Measurements from ENCODE around the gene MZF1. TPM values are rescaled to one million over a fixed set of nuclear protein-coding genes. Genes with fewer than 3 reads are reported as not detected.

The MZF1 gene
- total RNA-seq, 1 experiment from 2014 or later = 18.0 TPM

- POLR2A ChIA-PET (ENCODE audit: unreplicated experiment) = interaction anchor here (0.9 kb wide), 1 partner anchor 14 kb away, joined by 4 read pairs; the partner anchor contains the start of gene TRIM28
- peaks cover 50% of the 10 kb centered on the region for H3K4me1 ChIP-seq (ENCODE audit: insufficient read depth, low read length)
- DNase-seq = no peak
- peak overlapping the region; percentile 17; the same call in 1 of the 2 replicates for H3K27ac ChIP-seq (ENCODE audit: low read length)
- peaks cover 33% of the 10 kb centered on the region for H3K79me2 ChIP-seq (ENCODE audit: low read length)
- no peaks in the 10 kb centered on the region for H3K27me3 ChIP-seq (ENCODE audit: low read length)
- peak overlapping the region; percentile 94 for H3K4me2 ChIP-seq (ENCODE audit: low read length)
- no peaks in the 10 kb centered on the region for H4K20me1 ChIP-seq (ENCODE audit: low read length)
- TF ChIP-seq EZH2phosphoT487 (IDR thresholded peaks at IDR 0.05; ENCODE audit: borderline replicate concordance, low read length) = no peak
- TF ChIP-seq CTCF (conservative IDR thresholded peaks at IDR 0.05; ENCODE audit: low read depth, low read length) = no peak
- no peak for TF ChIP-seq EZH2 (IDR thresholded peaks at IDR 0.05; ENCODE audit: low read length, unreplicated experiment)
- peaks cover 8% of the 10 kb centered on the region for H3F3A ChIP-seq (ENCODE audit: low read length, unreplicated experiment)
- ATAC-seq = no peak
- H3K36me3 ChIP-seq (ENCODE audit: low read depth, low read length) = peaks cover 11% of the 10 kb centered on the region
- no peak overlapping the region for H2AFZ ChIP-seq (ENCODE audit: low read length)
- H3K9me3 ChIP-seq (ENCODE audit: low read length) = no peaks in the 10 kb centered on the region
- no TSS peak for BruUV-seq (replicated peaks)
- no peaks in the 10 kb centered on the region for H3K9me2 ChIP-seq (replicated peaks; ENCODE audit: low read length)
- peak overlapping the region; percentile 95 for H3K4me3 ChIP-seq (ENCODE audit: low read length)
- CTCF ChIA-PET = no interaction called here
- intact Hi-C loops (cut with micrococcal nuclease) = loop anchor here (2.0 kb wide), 1 partner anchor 15 kb away; the partner anchor contains the start of gene MZF1
- H3K9ac ChIP-seq (ENCODE audit: low read length) = peak overlapping the region; percentile 98
Measured at GRCh38 chr19:58557221-58558065, 15.7 kb downstream of the MZF1 start.

- Histone ChIP-seq H3K9me2 (replicated peaks; ENCODE audit: low read length) (no peaks in the 10 kb centered on the region), H3K9me3 (ENCODE audit: low read length) (no peaks in the 10 kb centered on the region), H3K36me3 (ENCODE audit: low read depth, low read length) (peaks cover 17% of the 10 kb centered on the region), H3F3A (ENCODE audit: low read length, unreplicated experiment) (peaks cover 8% of the 10 kb centered on the region), H3K9ac (ENCODE audit: low read length) (peak overlapping the region; percentile 98), H3K27ac (ENCODE audit: low read length) (no peak overlapping the region), H3K79me2 (ENCODE audit: low read length) (peaks cover 33% of the 10 kb centered on the region), H3K27me3 (ENCODE audit: low read length) (no peaks in the 10 kb centered on the region), H3K4me1 (ENCODE audit: insufficient read depth, low read length) (peaks cover 43% of the 10 kb centered on the region), H3K4me3 (ENCODE audit: low read length) (peak overlapping the region; percentile 95), H3K4me2 (ENCODE audit: low read length) (peak overlapping the region; percentile 94), H4K20me1 (ENCODE audit: low read length) (no peaks in the 10 kb centered on the region), H2AFZ (ENCODE audit: low read length) (no peak overlapping the region)
- no peak for ATAC-seq
- DNase-seq = no peak
- POLR2A ChIA-PET (ENCODE audit: unreplicated experiment) = no interaction called here
- CTCF ChIA-PET = no interaction called here
- BruUV-seq (replicated peaks) = no TSS peak
- intact Hi-C loops (cut with micrococcal nuclease) = no loop called here
- TF ChIP-seq EZH2phosphoT487 (IDR thresholded peaks at IDR 0.05; ENCODE audit: borderline replicate concordance, low read length) (no peak), CTCF (conservative IDR thresholded peaks at IDR 0.05; ENCODE audit: low read depth, low read length) (no peak), EZH2 (IDR thresholded peaks at IDR 0.05; ENCODE audit: low read length, unreplicated experiment) (no peak)
Measured at GRCh38 chr19:58556622-58557220, 16.4 kb downstream of the MZF1 start.
